Tibial nerve (tissue), 4 donors: ENCODE measurements around the gene CTSL.
"Not testable (repeated sequence)": the region's sequence is repeated elsewhere in the genome, so short reads cannot be mapped to it uniquely, and the experiment has no call there.

Experiments
- CTCF ChIP-seq, 5 experiments: fragments of 200-600 bp in 3 of 5; fragments of 450-650 bp in 2 of 5; sonication (generic) in 3 of 5; IDR thresholded peaks; one replicate each; pipeline ENCODE4 v1.5.1; 2016 to 2019; ENCODE audit warnings: antibody characterized with exemption in 5 of 5, mild to moderate bottlenecking in 3 of 5, moderate library complexity in 2 of 5
- EP300 ChIP-seq, 2 donors: sonication (generic); formaldehyde crosslinking; IDR thresholded peaks; one replicate each; pipeline ENCODE4 v1.6.1; 2017; ENCODE audit warnings: antibody characterized with exemption in 2 of 2, mild to moderate bottlenecking in 1 of 2
- POLR2A ChIP-seq, 2 donors: fragments of 450-650 bp; IDR thresholded peaks; one replicate each; pipeline ENCODE4 v1.6.1; 2017; ENCODE audit warnings: antibody characterized with exemption in 2 of 2, mild to moderate bottlenecking in 2 of 2, moderate library complexity in 2 of 2

DNA sequence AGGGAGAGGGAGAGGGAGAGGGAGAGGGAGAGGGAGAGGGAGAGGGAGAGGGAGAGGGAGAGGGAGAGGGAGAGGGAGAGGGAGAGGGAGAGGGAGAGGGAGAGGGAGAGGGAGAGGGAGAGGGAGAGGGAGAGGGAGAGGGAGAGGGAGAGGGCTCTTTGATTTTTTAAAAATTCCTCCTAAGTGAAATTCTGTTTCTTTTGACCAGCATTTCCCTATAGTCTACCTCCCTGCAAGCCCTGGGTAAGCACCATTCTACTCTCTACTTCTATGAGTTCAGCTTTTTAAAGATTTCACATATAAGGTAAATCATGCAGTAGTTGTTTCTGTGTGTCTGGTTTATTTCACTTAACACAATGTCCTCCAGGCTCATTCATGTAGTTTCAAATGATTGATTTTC lies 34.1 kb downstream of the CTSL start:
- TF ChIP-seq CTCF, POLR2A, EP300 (IDR thresholded peaks at IDR 0.05): not testable (repeated sequence)
